ENCODE results near the gene LAMA3. TPM values are rescaled to one million over a fixed set of nuclear protein-coding genes. Genes with fewer than 3 reads are reported as not detected.

Gene LAMA3
- total and polyA plus RNA-seq, 9 donors = 2.9 to 44.9 (median 14.8) TPM

- intact Hi-C loops (cut with DNase I) = no loop called here
- TF ChIP-seq EP300 (IDR thresholded peaks at IDR 0.05) (no peak), CTCF (IDR thresholded peaks at IDR 0.05) (no peak), POLR2A (IDR thresholded peaks at IDR 0.05) (no peak)
- 82 to 97% (median 94%) methylated on average over 2 of the region's 2 CpGs for WGBS, 3 donors
- H3K27ac ChIP-seq = no peak overlapping the region
- no peaks in the 10 kb centered on the region for H3K27me3 ChIP-seq
- H3K4me3 ChIP-seq = no peak overlapping the region
- H3K36me3 ChIP-seq = no peaks in the 10 kb centered on the region
- H3K9me3 ChIP-seq = no peaks in the 10 kb centered on the region
- no peak for DNase-seq
- no peaks in the 10 kb centered on the region for H3K4me1 ChIP-seq (ENCODE audit: insufficient read depth)
Observed at GRCh38 chr18:23802817-23803216, 113.6 kb downstream of the LAMA3 start.

- H3K27ac ChIP-seq = no peak overlapping the region
- intact Hi-C loops (cut with DNase I) = no loop called here
Observed at GRCh38 chr18:23803755-23804154, 114.5 kb downstream of the LAMA3 start.

GRCh38 chr18:23805898-23806297 lies 116.6 kb downstream of the LAMA3 start:
- no peaks in the 10 kb centered on the region for H3K27me3 ChIP-seq
- DNase-seq = no peak
- intact Hi-C loops (cut with DNase I) = no loop called here
- H3K36me3 ChIP-seq = no peaks in the 10 kb centered on the region
- H3K27ac ChIP-seq = no peak overlapping the region
- WGBS, 3 donors = 96 to 100% (median 98%) methylated on average over 1 of the region's 1 CpG
- H3K9me3 ChIP-seq = no peaks in the 10 kb centered on the region
- no peak overlapping the region for H3K4me3 ChIP-seq
- no peaks in the 10 kb centered on the region for H3K4me1 ChIP-seq (ENCODE audit: insufficient read depth)
- TF ChIP-seq EP300 (IDR thresholded peaks at IDR 0.05) (no peak), POLR2A (IDR thresholded peaks at IDR 0.05) (no peak), CTCF (IDR thresholded peaks at IDR 0.05) (no peak)

More at GRCh38 chr18:23803755-23804154, 114.5 kb downstream of the LAMA3 start:
- no peaks in the 10 kb centered on the region for H3K4me1 ChIP-seq (ENCODE audit: insufficient read depth)
- no peak for DNase-seq
- no peaks in the 10 kb centered on the region for H3K27me3 ChIP-seq
- TF ChIP-seq EP300 (IDR thresholded peaks at IDR 0.05) (no peak), CTCF (IDR thresholded peaks at IDR 0.05) (no peak), POLR2A (IDR thresholded peaks at IDR 0.05) (no peak)
- WGBS, 3 donors = 90 to 95% (median 92%) methylated on average over 3 of the region's 3 CpGs
- no peaks in the 10 kb centered on the region for H3K36me3 ChIP-seq
- H3K4me3 ChIP-seq = no peak overlapping the region
- no peaks in the 10 kb centered on the region for H3K9me3 ChIP-seq

GRCh38 chr18:23809415-23809814 lies 120.2 kb downstream of the LAMA3 start:
- no peak for TF ChIP-seq EP300 (IDR thresholded peaks at IDR 0.05)
- no peak for TF ChIP-seq CTCF (IDR thresholded peaks at IDR 0.05)
- no peak for TF ChIP-seq POLR2A (IDR thresholded peaks at IDR 0.05)
- Histone ChIP-seq H3K36me3 (no peaks in the 10 kb centered on the region), H3K27me3 (no peaks in the 10 kb centered on the region), H3K4me3 (no peak overlapping the region), H3K27ac (no peak overlapping the region), H3K9me3 (no peaks in the 10 kb centered on the region), H3K4me1 (ENCODE audit: insufficient read depth) (no peaks in the 10 kb centered on the region)
- intact Hi-C loops (cut with DNase I) = no loop called here
- WGBS, 3 donors = 53 to 56% (median 55%) methylated on average over 3 of the region's 3 CpGs
- no peak for DNase-seq
